GOT3 (cell line): ENCODE measurements around the gene GRSF1.
"Not testable (repeated sequence)": the region's sequence is repeated elsewhere in the genome, so short reads cannot be mapped to it uniquely, and the experiment has no call there.

Experiments used
- DNase-seq: peaks from one replicate; lab custom pipeline; 2025; ENCODE audit warnings: mixed read lengths; lab: John Stamatoyannopoulos, UW

The GRSF1 gene

DNA sequence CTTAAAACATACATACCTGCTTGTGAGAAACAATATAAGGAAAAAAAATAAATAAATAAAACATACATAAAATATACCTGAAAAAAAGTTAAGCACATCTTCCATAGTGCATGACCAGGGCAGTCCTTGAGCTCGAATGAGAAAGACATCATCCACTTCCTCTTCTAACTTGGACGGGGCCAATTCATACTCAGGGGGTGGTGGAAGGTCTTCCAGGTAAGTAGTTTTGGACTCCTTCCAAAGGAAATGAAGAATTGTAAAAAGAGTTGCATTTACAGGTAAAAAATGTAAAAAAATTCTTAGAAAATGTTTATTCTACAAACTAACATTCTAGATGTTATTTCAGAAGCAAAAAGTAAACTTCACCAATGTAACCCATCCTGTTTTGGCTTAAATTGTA lies 3.6 kb downstream of the GRSF1 start:
- no peak for DNase-seq

- no peak for DNase-seq
Observed at GRCh38 chr4:70833675-70834074, 6.0 kb downstream of the GRSF1 start.

- DNase-seq = no peak
Observed at GRCh38 chr4:70831293-70831692, 8.4 kb downstream of the GRSF1 start.

GRCh38 chr4:70830054-70830453 lies 9.6 kb downstream of the GRSF1 start:
- no peak for DNase-seq

GRCh38 chr4:70829492-70829891 lies 10.2 kb downstream of the GRSF1 start:
- DNase-seq = no peak

DNA sequence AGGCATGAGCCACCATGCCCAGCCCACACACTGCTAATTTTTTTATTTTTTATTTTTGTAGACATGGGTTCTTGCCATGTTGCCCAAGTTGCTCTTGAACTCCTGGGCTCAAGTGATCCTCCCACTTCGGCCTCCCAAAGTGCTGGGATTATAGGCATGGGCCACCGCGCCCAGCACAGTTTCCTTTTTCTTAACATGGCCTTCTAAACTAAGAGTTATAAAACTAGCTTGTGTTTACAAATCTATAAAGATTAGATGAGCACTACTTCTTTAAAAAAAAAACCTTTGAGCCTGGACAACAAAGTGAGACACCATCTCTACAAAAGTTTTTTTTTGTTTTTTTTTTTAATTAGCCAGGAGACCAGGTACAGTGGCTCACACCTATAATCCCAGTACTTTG lies 10.7 kb downstream of the GRSF1 start:
- no peak for DNase-seq

- DNase-seq = no peak
Observed at GRCh38 chr4:70818921-70819320, 20.8 kb downstream of the GRSF1 start.

DNA sequence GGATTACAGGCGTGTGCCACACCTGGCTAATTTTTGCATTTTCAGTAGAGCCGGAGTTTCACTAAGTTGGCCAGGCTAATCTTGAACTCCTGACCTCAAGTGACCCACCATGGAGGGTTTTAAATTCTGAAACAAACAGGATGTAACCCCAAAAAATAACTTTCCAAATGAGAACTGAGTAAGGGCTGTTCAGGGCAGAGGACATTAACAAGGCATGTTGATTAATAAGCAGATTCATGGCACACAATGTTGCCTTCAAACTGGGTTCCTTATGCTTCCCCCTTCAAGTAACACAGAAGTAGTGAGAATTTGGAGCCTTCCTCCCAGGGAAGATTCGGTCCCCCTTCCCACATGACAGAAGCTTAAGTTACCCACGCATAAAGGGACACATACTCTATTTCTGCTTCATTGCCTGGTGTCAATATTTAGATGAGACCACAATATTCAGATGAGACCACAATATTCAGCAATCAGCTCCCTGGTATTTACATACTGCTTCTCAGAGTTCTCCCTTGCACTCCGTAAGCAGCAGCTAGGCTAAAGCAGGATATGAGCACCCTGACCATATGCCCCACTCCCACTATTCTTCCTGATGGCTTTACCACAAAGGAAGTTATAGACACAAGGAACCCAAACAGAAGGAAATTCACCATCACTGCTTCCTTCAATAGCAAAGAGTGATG lies 21.4 kb downstream of the GRSF1 start:
- no peak for DNase-seq

DNA sequence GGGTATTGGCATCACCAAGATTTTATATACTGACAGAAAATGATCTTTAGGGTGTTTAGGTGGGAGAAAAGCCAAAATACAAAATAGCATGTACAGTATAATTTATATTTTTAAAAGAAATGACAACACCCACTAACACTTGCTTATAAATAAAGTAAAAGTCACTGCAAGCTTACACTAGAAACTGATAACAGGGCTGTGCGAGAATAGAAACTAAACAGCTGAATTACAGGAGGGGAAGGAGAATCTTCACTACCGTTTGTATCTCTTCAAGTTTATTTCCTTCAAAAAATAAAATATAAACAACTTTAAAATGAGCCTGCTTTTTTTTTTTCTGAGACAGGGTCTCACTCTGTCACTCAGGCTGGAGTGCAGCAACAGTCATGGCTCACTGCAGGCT lies 22.8 kb downstream of the GRSF1 start:
- no peak for DNase-seq

DNA sequence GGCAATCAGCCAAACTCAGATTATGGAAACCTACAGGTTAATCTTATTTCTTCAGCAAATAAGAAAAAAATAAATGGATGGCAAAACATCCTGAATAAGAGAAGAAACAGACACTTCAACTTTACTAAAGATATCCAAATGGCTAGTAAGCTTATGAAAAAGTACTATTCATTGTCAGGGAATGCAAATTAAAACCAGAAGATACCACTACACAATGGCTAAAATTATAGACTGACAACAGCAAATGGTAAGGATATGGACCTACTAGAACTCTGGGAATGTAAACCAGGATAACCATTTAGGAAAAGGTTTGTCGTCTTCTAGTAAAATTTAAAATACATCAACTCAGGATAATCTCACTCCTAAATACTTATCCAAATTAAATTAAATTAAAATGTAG lies 24.3 kb downstream of the GRSF1 start:
- DNase-seq = no peak

DNA sequence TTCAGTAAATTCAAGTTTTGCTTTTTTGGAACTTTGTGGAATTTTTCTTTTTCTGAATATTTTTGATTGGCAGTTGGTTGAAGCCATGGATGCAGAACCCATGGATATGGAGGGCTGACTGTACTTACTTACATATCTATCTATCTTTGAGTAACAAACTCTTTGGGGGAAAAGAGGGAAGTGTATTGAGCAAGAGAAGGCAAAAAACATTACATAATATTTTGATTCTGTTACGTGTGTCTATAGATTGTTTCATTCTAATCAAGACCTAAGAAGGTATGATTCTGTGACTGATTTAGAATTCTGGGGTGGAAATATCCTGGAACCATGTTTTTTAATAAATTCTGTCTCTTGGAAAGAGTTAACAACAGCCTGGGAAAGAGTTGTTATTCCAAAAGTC lies 31.5 kb downstream of the GRSF1 start:
- DNase-seq = no peak

GRCh38 chr4:70802928-70803580 lies 36.6 kb downstream of the GRSF1 start:
- DNase-seq = no peak

- no peak for DNase-seq
Observed at GRCh38 chr4:70801265-70801809, 38.4 kb downstream of the GRSF1 start.

- DNase-seq = no peak
Observed at GRCh38 chr4:70793626-70794025, 46.1 kb downstream of the GRSF1 start.

GRCh38 chr4:70788733-70789132 lies 51.0 kb downstream of the GRSF1 start:
- no peak for DNase-seq

DNA sequence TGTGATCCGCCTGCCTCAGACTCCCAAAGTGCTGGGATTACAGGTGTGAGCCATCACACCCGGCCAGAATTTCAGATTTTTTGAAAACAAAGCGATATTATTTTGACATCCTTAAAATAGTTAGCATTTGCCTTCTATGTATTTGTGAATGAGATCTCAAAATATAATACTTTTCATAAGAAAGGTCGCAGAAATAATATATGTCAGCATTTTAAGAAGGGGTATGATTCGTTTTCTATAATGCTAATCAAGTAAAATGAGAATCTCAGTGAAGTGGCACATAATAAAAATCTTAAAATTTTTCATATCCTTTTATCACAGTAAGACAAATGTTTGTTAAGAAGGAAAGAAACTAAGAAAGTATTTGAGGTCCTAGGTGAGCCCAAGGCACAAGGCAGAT lies 52.2 kb downstream of the GRSF1 start:
- no peak for DNase-seq

DNA sequence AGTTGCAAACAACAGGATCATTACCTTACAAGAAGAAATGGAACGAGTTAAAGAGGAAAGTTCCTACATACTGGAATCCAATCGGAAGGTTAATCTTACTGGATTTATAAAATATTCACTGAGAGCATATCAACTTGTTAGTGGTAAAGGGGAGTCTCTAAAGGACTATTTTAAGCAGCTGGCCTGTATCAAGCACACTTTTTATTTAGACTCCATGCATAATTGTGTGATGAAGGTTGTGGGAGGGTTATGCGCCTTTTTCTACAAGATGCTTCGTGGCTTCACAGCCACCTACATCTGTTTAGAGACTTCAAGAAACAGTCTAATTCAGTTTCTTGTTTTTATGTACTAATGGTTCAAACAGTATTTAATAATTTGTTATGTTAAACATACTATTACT lies 56.6 kb downstream of the GRSF1 start:
- no peak for DNase-seq

GRCh38 chr4:70778888-70779422 lies 60.7 kb downstream of the GRSF1 start:
- no peak for DNase-seq

DNA sequence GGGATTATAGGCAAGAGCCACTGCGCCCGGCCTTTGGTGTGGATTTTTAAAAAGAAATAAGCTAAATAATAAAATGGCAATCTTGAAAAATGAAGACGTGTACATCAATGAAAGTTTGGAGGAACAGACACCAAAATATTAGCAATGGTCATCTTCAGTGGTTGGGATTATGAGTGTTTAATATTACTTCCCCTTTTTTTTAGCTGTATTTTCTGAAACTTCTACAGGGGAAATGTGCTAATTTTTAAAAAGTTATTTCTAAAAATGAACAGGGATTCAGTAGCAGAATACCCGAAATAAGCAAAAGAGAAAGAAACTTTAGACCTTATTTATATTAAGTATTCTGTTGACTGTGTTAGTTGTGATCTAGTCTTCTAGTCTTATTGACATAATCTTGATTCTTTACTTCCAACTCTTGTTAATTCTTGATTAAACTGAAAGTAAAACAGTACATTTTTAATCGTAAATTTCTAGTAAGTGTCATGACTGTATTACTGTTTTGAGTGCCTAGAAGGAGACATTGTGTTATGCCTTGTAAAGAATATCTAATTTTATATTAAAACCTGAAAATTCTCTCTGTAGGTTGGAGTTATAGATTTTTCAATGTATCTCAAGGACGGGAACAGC lies 66.6 kb downstream of the GRSF1 start:
- DNase-seq = no peak

GRCh38 chr4:70769396-70769795 lies 70.3 kb downstream of the GRSF1 start:
- not testable (repeated sequence) for DNase-seq

DNA sequence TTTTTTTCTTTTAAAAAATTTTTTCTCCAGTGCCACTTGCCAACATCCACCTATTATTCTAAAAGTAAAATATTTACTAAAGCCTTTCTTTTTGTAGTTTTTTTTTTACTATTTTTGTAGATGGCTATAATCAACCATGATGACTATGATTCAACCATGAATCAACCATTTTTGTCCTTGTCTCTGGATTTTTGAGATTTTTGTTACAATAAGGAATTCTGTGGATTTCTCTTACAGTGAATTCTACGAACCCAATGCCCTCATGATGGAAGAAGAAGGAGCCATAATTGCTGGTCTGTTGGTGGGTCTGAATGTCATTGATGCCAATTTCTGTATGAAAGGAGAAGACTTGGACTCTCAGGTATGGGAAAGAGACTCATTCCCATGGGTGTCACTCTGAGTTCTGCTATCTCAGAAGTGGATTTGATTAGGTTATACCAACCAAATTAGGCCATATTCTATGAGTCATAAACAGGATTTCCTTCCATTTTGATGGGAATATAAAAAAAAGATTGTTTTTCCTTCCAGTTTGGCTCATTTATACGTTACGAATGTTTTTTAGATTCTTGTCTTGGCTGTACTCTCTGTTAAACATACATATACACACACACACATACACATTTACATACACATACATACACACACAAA lies 71.3 kb downstream of the GRSF1 start:
- DNase-seq = no peak
